ENCODE results near the gene SLC11A1. TPM values are rescaled to one million over a fixed set of nuclear protein-coding genes. Genes with fewer than 3 reads are reported as not detected.

The SLC11A1 gene
- total RNA-seq, 1 experiment from 2014 or later, result 0.09 TPM

- ChIA-PET POLR2A (interaction anchor here (0.6 to 1.1 kb wide), 2 partner anchors 17 to 197 kb away, joined by 3 to 5 read pairs; no protein-coding TSS in a partner anchor), CTCF (interaction anchor here (0.7 to 1.0 kb wide), 2 partner anchors 12 to 18 kb away, joined by 3 to 4 read pairs; no protein-coding TSS in a partner anchor)
- no TSS peak for BruUV-seq (replicated peaks)
- no peaks in the 10 kb centered on the region for H3K4me1 Mint-ChIP-seq (ENCODE audit: insufficient read depth, unreplicated experiment)
- H3K27ac Mint-ChIP-seq (ENCODE audit: low read depth, unreplicated experiment), result no peak overlapping the region
- no peak for TF ChIP-seq CTCF (IDR thresholded peaks at IDR 0.05; ENCODE audit: unreplicated experiment)
- H3K27me3 Mint-ChIP-seq (ENCODE audit: insufficient read depth, unreplicated experiment), result no peaks in the 10 kb centered on the region
- H3K9me3 Mint-ChIP-seq (ENCODE audit: unreplicated experiment), result no peaks in the 10 kb centered on the region
- no peak for DNase-seq (ENCODE audit: unreplicated experiment)
- intact Hi-C loops (cut with micrococcal nuclease), result no loop called here
- no peaks in the 10 kb centered on the region for H3K36me3 Mint-ChIP-seq (ENCODE audit: insufficient read depth, unreplicated experiment)
- no peak overlapping the region for H3K4me3 Mint-ChIP-seq (ENCODE audit: unreplicated experiment)
Observed at GRCh38 chr2:218425531-218425930, 43.5 kb downstream of the SLC11A1 start.

GRCh38 chr2:218427741-218428140 is 45.7 kb downstream of the SLC11A1 start:
- Mint-ChIP-seq H3K27ac (ENCODE audit: low read depth, unreplicated experiment) (no peak overlapping the region), H3K9me3 (ENCODE audit: unreplicated experiment) (no peaks in the 10 kb centered on the region), H3K27me3 (ENCODE audit: insufficient read depth, unreplicated experiment) (peaks cover 11% of the 10 kb centered on the region), H3K4me1 (ENCODE audit: insufficient read depth, unreplicated experiment) (no peaks in the 10 kb centered on the region), H3K4me3 (ENCODE audit: unreplicated experiment) (no peak overlapping the region), H3K36me3 (ENCODE audit: insufficient read depth, unreplicated experiment) (no peaks in the 10 kb centered on the region)
- TF ChIP-seq CTCF (IDR thresholded peaks at IDR 0.05; ENCODE audit: unreplicated experiment), result no peak
- intact Hi-C loops (cut with micrococcal nuclease), result no loop called here
- ChIA-PET CTCF (interaction anchor here (0.6 kb wide), 1 partner anchor 220 kb away, joined by 3 read pairs; no protein-coding TSS in a partner anchor), POLR2A (no interaction called here)
- no peak for DNase-seq (ENCODE audit: unreplicated experiment)
- no TSS peak for BruUV-seq (replicated peaks)

- intact Hi-C loops (cut with micrococcal nuclease), result no loop called here
- Mint-ChIP-seq H3K4me3 (ENCODE audit: unreplicated experiment) (no peak overlapping the region), H3K27me3 (ENCODE audit: insufficient read depth, unreplicated experiment) (peaks cover 13% of the 10 kb centered on the region), H3K9me3 (ENCODE audit: unreplicated experiment) (no peaks in the 10 kb centered on the region), H3K36me3 (ENCODE audit: insufficient read depth, unreplicated experiment) (no peaks in the 10 kb centered on the region), H3K27ac (ENCODE audit: low read depth, unreplicated experiment) (no peak overlapping the region), H3K4me1 (ENCODE audit: insufficient read depth, unreplicated experiment) (no peaks in the 10 kb centered on the region)
- DNase-seq (ENCODE audit: unreplicated experiment), result no peak
- ChIA-PET CTCF (no interaction called here), POLR2A (no interaction called here)
- no peak for TF ChIP-seq CTCF (IDR thresholded peaks at IDR 0.05; ENCODE audit: unreplicated experiment)
- BruUV-seq (replicated peaks), result no TSS peak
Observed at GRCh38 chr2:218428846-218429558, 46.9 kb downstream of the SLC11A1 start.

GRCh38 chr2:218429911-218430692 is 48.0 kb downstream of the SLC11A1 start:
- BruUV-seq (replicated peaks), result no TSS peak
- POLR2A ChIA-PET, result no interaction called here
- intact Hi-C loops (cut with micrococcal nuclease), result no loop called here
- no peak for DNase-seq (ENCODE audit: unreplicated experiment)
- H3K4me1 Mint-ChIP-seq (ENCODE audit: insufficient read depth, unreplicated experiment), result no peaks in the 10 kb centered on the region
- H3K27me3 Mint-ChIP-seq (ENCODE audit: insufficient read depth, unreplicated experiment), result peaks cover 13% of the 10 kb centered on the region
- no peak overlapping the region for H3K4me3 Mint-ChIP-seq (ENCODE audit: unreplicated experiment)
- no peaks in the 10 kb centered on the region for H3K36me3 Mint-ChIP-seq (ENCODE audit: insufficient read depth, unreplicated experiment)
- TF ChIP-seq CTCF (IDR thresholded peaks at IDR 0.05; ENCODE audit: unreplicated experiment), result no peak
- CTCF ChIA-PET, result interaction anchor here (0.8 kb wide), 1 partner anchor 447 kb away, joined by 3 read pairs; no protein-coding TSS in a partner anchor
- no peak overlapping the region for H3K27ac Mint-ChIP-seq (ENCODE audit: low read depth, unreplicated experiment)
- H3K9me3 Mint-ChIP-seq (ENCODE audit: unreplicated experiment), result no peaks in the 10 kb centered on the region
